Right atrium auricular region (tissue), 2 donors: Measurements from ENCODE around the gene KCNIP4. TPM values are rescaled to one million over a fixed set of nuclear protein-coding genes. Genes with fewer than 3 reads are reported as not detected.

Experiments used
- DNase-seq: peaks from one replicate; pipeline ENCODE4 v3.0.0-alpha.2; 2019; ENCODE audit warnings: low spot score
- H3K27ac ChIP-seq, 2 donors: fragments of 200-600 bp; sonication (generic); 1 replicate in 1 of 2; 2 replicates in 1 of 2; pipeline ENCODE4 v1.5.1; 2016 to 2019
- H3K27me3 ChIP-seq, 2 donors: fragments of 200-600 bp; sonication (generic); one replicate each; pipeline versions ENCODE4 v1.5.1 to v1.6.0; 2017 to 2019
- H3K36me3 ChIP-seq: fragments of 200-600 bp; sonication (generic); one replicate; pipeline ENCODE4 v1.5.1; 2016
- H3K4me1 ChIP-seq, 2 donors: fragments of 200-600 bp; sonication (generic); one replicate each; pipeline versions ENCODE4 v1.5.1 to v1.6.0; 2017 to 2019
- H3K4me3 ChIP-seq, 2 donors: fragments of 200-600 bp; sonication (generic); 1 replicate in 1 of 2; 2 replicates in 1 of 2; pipeline ENCODE4 v1.5.1; 2017 to 2019; ENCODE audit warnings: mild to moderate bottlenecking in 1 of 2, moderate library complexity in 1 of 2
- H3K9me3 ChIP-seq, 2 donors: fragments of 200-600 bp; sonication (generic); one replicate each; pipeline ENCODE4 v1.5.1; 2019
- CTCF ChIP-seq, 2 donors: fragments of 200-600 bp; sonication (generic); IDR thresholded peaks; one replicate each; pipeline ENCODE4 v1.5.1; 2019; ENCODE audit warnings: antibody characterized with exemption in 2 of 2
- total RNA-seq, 2 donors: library from RNA; depleted of rRNA; stranded (reverse); fragments of >200 nt; gene quantifications; one replicate each; pipeline ENCODE4 v1.1.0, GENCODE V29; 2016

KCNIP4 gene
- total RNA-seq, 2 donors from 2014 or later: not detected

- no peaks in the 10 kb centered on the region for H3K36me3 ChIP-seq
Measured at GRCh38 chr4:21858971-21859370, 89.6 kb downstream of the KCNIP4 start.

GRCh38 chr4:21856754-21857153 is 91.8 kb downstream of the KCNIP4 start:
- no peak overlapping the region for H3K27ac ChIP-seq
- TF ChIP-seq CTCF (IDR thresholded peaks at IDR 0.05): no peak
- no peaks in the 10 kb centered on the region for H3K9me3 ChIP-seq
- no peaks in the 10 kb centered on the region for H3K36me3 ChIP-seq
- no peak for DNase-seq
- H3K4me1 ChIP-seq: no peaks in the 10 kb centered on the region
- H3K27me3 ChIP-seq: no peaks in the 10 kb centered on the region
- no peak overlapping the region for H3K4me3 ChIP-seq

More at GRCh38 chr4:21858971-21859370, 89.6 kb downstream of the KCNIP4 start:
- DNase-seq: no peak
- H3K9me3 ChIP-seq: no peaks in the 10 kb centered on the region
- H3K4me3 ChIP-seq: no peak overlapping the region
- H3K27me3 ChIP-seq: no peaks in the 10 kb centered on the region
- TF ChIP-seq CTCF (IDR thresholded peaks at IDR 0.05): no peak
- no peaks in the 10 kb centered on the region for H3K4me1 ChIP-seq
- no peak overlapping the region for H3K27ac ChIP-seq

- H3K4me3 ChIP-seq: no peak overlapping the region
- H3K27ac ChIP-seq: no peak overlapping the region
- H3K9me3 ChIP-seq: no peaks in the 10 kb centered on the region
- DNase-seq: no peak
- no peak for TF ChIP-seq CTCF (IDR thresholded peaks at IDR 0.05)
- no peaks in the 10 kb centered on the region for H3K4me1 ChIP-seq
- no peaks in the 10 kb centered on the region for H3K36me3 ChIP-seq
- no peaks in the 10 kb centered on the region for H3K27me3 ChIP-seq
Measured at GRCh38 chr4:21856301-21856700, 92.3 kb downstream of the KCNIP4 start.

GRCh38 chr4:21849077-21849476 is 99.5 kb downstream of the KCNIP4 start:
- no peaks in the 10 kb centered on the region for H3K36me3 ChIP-seq
- DNase-seq: no peak
- no peaks in the 10 kb centered on the region for H3K4me1 ChIP-seq
- no peak overlapping the region for H3K27ac ChIP-seq
- no peaks in the 10 kb centered on the region for H3K27me3 ChIP-seq
- no peak overlapping the region for H3K4me3 ChIP-seq
- TF ChIP-seq CTCF (IDR thresholded peaks at IDR 0.05): no peak
- H3K9me3 ChIP-seq: no peaks in the 10 kb centered on the region

GRCh38 chr4:21848021-21848420 is 100.6 kb downstream of the KCNIP4 start:
- no peak for DNase-seq
- Histone ChIP-seq H3K9me3 (no peaks in the 10 kb centered on the region), H3K27ac (no peak overlapping the region), H3K4me3 (no peak overlapping the region), H3K27me3 (no peaks in the 10 kb centered on the region), H3K36me3 (no peaks in the 10 kb centered on the region), H3K4me1 (no peaks in the 10 kb centered on the region)
- TF ChIP-seq CTCF (IDR thresholded peaks at IDR 0.05): no peak

GRCh38 chr4:21845663-21846062 is 102.9 kb downstream of the KCNIP4 start:
- no peaks in the 10 kb centered on the region for H3K4me1 ChIP-seq
- no peak overlapping the region for H3K4me3 ChIP-seq
- no peaks in the 10 kb centered on the region for H3K9me3 ChIP-seq
- no peak for DNase-seq
- H3K36me3 ChIP-seq: no peaks in the 10 kb centered on the region
- no peak overlapping the region for H3K27ac ChIP-seq
- H3K27me3 ChIP-seq: no peaks in the 10 kb centered on the region
- no peak for TF ChIP-seq CTCF (IDR thresholded peaks at IDR 0.05)
